HG02798 (cell line): Measurements from ENCODE around the gene SNPH.

ENCODE experiments used
- ATAC-seq: cut with Tn5 transposase; IDR thresholded peaks from one replicate; pipeline ENCODE4 v1.9.1; 2021; ENCODE audit warnings: mild to moderate bottlenecking; ENCODE audit not compliant: unreplicated experiment, poor library complexity

Gene SNPH

GRCh38 chr20:1264727-1265126 is 1.4 kb upstream of the SNPH start:
- no peak for ATAC-seq

- no peak for ATAC-seq
These were observed 723 bp upstream of the SNPH start for GRCh38 chr20:1265226-1265915.

GRCh38 chr20:1265916-1266166 is 253 bp upstream of the SNPH start:
- no peak for ATAC-seq

- ATAC-seq, result no peak
These were observed 1.1 kb downstream of the SNPH start for GRCh38 chr20:1267161-1267560.

- ATAC-seq, result no peak
These were observed 1.8 kb downstream of the SNPH start for GRCh38 chr20:1267809-1268374.

GRCh38 chr20:1269235-1269634 is 3.1 kb downstream of the SNPH start:
- ATAC-seq, result no peak

GRCh38 chr20:1269850-1270249 is 3.8 kb downstream of the SNPH start:
- no peak for ATAC-seq

- no peak for ATAC-seq
These were observed 6.4 kb downstream of the SNPH start for GRCh38 chr20:1272368-1273100.

- ATAC-seq, result no peak
These were observed 7.3 kb downstream of the SNPH start for GRCh38 chr20:1273366-1273765.

GRCh38 chr20:1274485-1275311 is 8.6 kb downstream of the SNPH start:
- no peak for ATAC-seq

- no peak for ATAC-seq
These were observed 9.8 kb downstream of the SNPH start for GRCh38 chr20:1275919-1276318.

GRCh38 chr20:1277529-1278322 is 11.6 kb downstream of the SNPH start:
- no peak for ATAC-seq

GRCh38 chr20:1278993-1279392 is 12.9 kb downstream of the SNPH start:
- ATAC-seq, result no peak

GRCh38 chr20:1280195-1281102 is 14.4 kb downstream of the SNPH start:
- ATAC-seq, result no peak

GRCh38 chr20:1281279-1282057 is 15.4 kb downstream of the SNPH start:
- no peak for ATAC-seq

- ATAC-seq, result no peak
These were observed 16.9 kb downstream of the SNPH start for GRCh38 chr20:1282966-1283365.

GRCh38 chr20:1283522-1284510 is 17.7 kb downstream of the SNPH start:
- ATAC-seq, result no peak
